H1 (cell line): ENCODE data around the gene SOHLH1.

ENCODE experiments used
- CTCF ChIP-seq, 3 experiments: IDR thresholded peaks; 1 replicate in 2 of 3; 2 replicates in 1 of 3; pipeline versions ENCODE4 v1.5.1 to v1.6.1; 2011; ENCODE audit warnings: low read length in 3 of 3, mild to moderate bottlenecking in 3 of 3, inconsistent platforms in 2 of 3, low read depth in 1 of 3, moderate library complexity in 1 of 3; ENCODE audit not compliant: insufficient read depth in 1 of 3; ENCODE audit errors: control extremely low read depth in 1 of 3
- POLR2A ChIP-seq, 2 experiments: IDR thresholded peaks; 1 replicate in 1 of 2; 2 replicates in 1 of 2; pipeline ENCODE4 v1.6.1; 2011; ENCODE audit warnings: low read depth in 2 of 2, low read length in 2 of 2, mild to moderate bottlenecking in 2 of 2; ENCODE audit errors: control extremely low read depth in 1 of 2
- POLR2AphosphoS5 ChIP-seq: IDR thresholded peaks from 2 replicates; pipeline ENCODE4 v1.6.1; 2011; ENCODE audit warnings: low read depth, low read length

GRCh38 chr9:135680056-135680455, 19.2 kb downstream of the SOHLH1 start:
- TF ChIP-seq POLR2AphosphoS5 (no peak), CTCF (IDR thresholded peaks at IDR 0.05; ENCODE audit: control extremely low read depth in 1 of 3, insufficient read depth in 1 of 3, low read depth in 1 of 3, low read length in 3 of 3) (no peak), POLR2A (IDR thresholded peaks at IDR 0.05; ENCODE audit: control extremely low read depth in 1 of 2, low read depth in 2 of 2, low read length in 2 of 2) (no peak)
